ENCODE results near the gene ACTR5. TPM values are rescaled to one million over a fixed set of nuclear protein-coding genes. Genes with fewer than 3 reads are reported as not detected.
"Not testable (repeated sequence)": the region's sequence is repeated elsewhere in the genome, so short reads cannot be mapped to it uniquely, and the experiment has no call there.

The ACTR5 gene
- polyA plus RNA-seq, 3 donors: 3.1 to 5.0 (median 3.5) TPM

DNA sequence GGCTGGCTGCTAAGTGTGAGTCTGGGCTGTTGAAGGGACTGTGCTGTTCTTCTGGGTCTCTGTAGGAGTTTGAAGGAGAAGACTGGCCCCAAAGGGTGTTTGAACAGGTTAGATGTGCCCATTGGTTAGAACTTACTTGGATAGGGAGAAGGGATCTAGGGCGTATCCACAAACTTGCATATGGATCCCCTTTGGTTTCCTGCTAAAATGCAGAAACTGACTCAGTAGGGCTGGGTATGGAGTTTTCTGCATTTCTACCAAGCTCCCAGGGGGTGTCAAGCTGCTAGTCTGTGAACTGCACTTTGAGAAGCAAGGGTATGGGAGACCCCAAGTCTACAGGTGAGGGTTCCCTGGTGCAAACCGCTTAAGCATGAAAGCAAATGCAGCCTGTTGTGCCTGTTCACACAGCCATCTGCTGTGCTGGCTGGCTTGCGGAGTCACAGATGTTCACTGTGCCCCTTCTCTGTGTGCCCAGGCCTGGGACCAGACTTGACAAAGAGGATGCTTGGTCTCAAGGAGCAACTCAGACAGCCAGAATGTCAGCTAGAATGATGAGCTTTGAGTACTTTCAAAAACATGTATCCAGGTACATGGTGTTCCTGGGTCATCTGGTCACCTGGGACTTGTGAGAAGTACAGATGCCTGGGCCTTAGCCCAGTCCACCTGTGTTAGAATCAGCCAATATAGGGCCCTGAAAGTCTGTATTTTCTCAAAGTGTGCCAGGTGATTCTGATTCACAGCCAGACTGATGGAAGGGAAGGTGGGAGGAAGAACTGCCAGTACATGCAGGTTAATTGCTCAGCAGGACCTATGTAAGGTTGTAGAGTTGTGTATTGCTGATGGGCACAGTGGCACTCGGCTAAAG lies 64.7 kb downstream of the ACTR5 start:
- H3K27ac ChIP-seq (ENCODE audit: low read depth, low read length): no peak overlapping the region
- 81 to 86% (median 84%) methylated on average over 4 of the region's 4 CpGs for WGBS, 3 donors

DNA sequence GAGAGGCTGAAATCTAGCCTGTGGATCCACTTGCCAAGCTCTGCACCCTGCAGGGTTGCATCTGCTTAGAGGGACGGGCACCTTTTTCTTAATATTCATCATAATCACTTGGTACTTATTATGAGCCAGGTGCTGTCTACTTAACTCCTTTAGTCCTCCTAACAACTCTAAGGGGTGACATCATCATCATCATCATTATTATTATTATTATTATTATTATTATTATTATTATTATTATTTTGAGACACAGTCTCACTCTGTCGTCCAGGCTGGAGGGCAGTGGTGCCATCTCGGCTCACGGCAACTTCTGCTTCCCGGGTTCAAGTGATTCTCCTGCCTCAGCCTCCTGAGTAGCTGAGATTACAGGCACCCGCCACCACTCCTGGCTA lies 65.3 kb downstream of the ACTR5 start:
- not testable (repeated sequence) for H3K27ac ChIP-seq (ENCODE audit: low read depth, low read length)
- 88 to 94% (median 93%) methylated on average over 6 of the region's 6 CpGs for WGBS, 3 donors

DNA sequence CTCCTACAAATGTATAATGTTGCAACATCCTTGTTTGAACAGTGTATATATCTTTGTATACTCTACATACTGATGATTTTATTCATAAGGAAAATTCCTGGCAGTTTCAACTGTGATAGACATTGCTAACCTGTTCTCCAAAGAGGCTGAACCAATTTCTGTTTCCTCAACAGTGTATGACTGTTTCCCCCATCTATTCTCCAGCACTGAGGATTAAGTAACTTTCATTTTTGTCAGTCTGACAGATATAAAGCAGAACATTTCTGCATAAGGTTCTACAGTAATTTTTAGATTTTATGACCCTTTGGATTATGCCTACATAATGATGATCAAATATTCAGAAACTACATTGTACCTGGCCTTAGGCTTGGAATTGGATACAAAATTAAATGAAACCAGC lies 67.2 kb downstream of the ACTR5 start:
- H3K27ac ChIP-seq (ENCODE audit: low read depth, low read length): no peak overlapping the region

DNA sequence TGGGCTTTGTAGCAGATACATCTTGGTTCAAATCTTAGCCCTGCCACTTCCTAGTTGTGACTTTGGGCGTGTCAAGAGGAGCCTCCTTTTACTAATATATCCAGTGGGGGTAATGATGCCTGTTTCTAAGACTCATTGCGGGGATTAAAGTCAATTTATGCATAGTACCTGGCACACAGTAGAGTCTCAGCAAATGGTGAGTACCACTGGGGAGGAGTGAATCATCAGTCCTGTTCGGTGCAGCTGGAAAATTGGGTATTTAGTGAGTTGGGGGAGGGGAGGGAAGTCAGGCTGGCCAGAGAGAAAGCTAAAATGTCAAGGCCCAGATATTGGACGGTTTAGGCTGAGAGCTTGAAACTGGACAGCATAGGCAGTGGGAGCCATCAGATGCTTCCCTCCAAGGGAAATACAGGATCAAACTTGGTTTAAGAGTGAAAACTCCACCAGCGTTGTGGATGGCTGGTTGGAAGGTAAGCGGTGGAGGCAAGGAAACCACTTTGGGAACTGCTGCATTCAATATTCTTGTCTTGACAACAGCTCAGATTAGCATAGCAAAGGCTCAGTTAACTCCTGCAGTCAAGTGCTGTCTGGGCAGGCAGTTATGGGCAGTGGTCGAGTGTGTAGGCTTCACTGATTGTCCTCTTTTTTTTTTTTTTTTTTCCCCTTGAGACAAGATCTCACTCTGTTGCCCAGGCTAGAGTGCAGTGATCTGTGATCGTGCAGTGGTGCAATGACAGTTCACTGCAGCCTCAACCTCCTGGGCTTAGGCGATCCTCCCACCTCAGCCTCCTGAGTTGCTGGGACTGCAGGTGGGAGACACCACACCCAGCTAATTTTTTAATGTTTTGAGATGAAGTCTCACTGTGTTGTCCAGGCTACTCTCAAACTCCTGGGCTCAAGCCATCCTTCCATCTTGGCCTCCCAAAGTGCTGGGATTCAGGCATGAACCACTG lies 70.1 kb downstream of the ACTR5 start:
- H3K27ac ChIP-seq (ENCODE audit: low read depth, low read length): no peak overlapping the region
- WGBS, 3 donors: 78 to 83% (median 81%) methylated on average over 9 of the region's 9 CpGs

Other genes starting within 250 kb of the ACTR5 start
- not detected for gene ADIG, start 167.3 kb upstream of the ACTR5 start, polyA plus RNA-seq
- gene ARHGAP40, start 146.7 kb upstream of the ACTR5 start, polyA plus RNA-seq: under 1 TPM in 2 of 3 donors, not detected in 1; 0.02 to 0.06 TPM
- gene SLC32A1, start 24.0 kb upstream of the ACTR5 start, polyA plus RNA-seq: not detected
- gene PPP1R16B, start 57.2 kb downstream of the ACTR5 start, polyA plus RNA-seq: 1 to 10 TPM; 2.9 to 9.0 (median 6.8) TPM
- gene FAM83D, start 178.0 kb downstream of the ACTR5 start, polyA plus RNA-seq: under 1 TPM; 0.17 to 0.64 (median 0.56) TPM
- gene DHX35, start 213.9 kb downstream of the ACTR5 start, polyA plus RNA-seq: 1 to 10 TPM; 3.0 to 7.4 (median 6.9) TPM